Measurements from ENCODE around the gene DNAI4. TPM values are rescaled to one million over a fixed set of nuclear protein-coding genes. Genes with fewer than 3 reads are reported as not detected.

The DNAI4 gene
- total RNA-seq, 4 donors from 2014 or later: 13.5 to 23.6 (median 17.2) TPM

DNA sequence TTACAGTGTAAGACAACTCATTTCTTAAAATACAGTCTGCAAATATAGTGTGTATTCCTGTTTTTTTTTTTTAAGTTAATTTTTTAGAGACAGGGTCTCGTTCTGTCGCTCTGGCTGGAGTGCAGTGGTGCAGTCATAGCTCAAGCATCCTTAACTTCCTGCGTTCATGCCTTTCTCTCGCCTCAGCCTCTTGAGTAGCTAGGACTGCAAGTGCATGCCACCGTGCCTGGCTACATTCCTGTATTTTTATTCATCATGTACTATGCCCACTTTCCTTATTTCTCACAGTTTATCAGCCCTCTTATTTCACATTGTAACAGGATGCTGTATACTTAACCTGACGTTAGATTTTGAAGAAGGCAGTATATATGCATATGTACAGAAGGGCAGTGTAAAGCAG, 26.9 kb upstream of the DNAI4 start:
- H3K9me3 ChIP-seq: no peaks in the 10 kb centered on the region
- H3K4me3 ChIP-seq: no peak overlapping the region
- TF ChIP-seq CTCF (IDR thresholded peaks at IDR 0.05) (no peak), POLR2A (IDR thresholded peaks at IDR 0.05) (no peak), EP300 (IDR thresholded peaks at IDR 0.05) (no peak)
- no peaks in the 10 kb centered on the region for H3K27me3 ChIP-seq
- peaks cover 0 to 77% (median 0%) of the 10 kb centered on the region in 3 donors for H3K36me3 ChIP-seq
- peaks cover 0 to 13% (median 0%) of the 10 kb centered on the region in 4 donors for H3K4me1 ChIP-seq
- 94 to 96% methylated on average over 6 of the region's 6 CpGs for whole genome bisulfite sequencing, 2 donors
- no peak overlapping the region for H3K27ac ChIP-seq
- DNase-seq (ENCODE audit: low spot score in 2 of 2): no peak

DNA sequence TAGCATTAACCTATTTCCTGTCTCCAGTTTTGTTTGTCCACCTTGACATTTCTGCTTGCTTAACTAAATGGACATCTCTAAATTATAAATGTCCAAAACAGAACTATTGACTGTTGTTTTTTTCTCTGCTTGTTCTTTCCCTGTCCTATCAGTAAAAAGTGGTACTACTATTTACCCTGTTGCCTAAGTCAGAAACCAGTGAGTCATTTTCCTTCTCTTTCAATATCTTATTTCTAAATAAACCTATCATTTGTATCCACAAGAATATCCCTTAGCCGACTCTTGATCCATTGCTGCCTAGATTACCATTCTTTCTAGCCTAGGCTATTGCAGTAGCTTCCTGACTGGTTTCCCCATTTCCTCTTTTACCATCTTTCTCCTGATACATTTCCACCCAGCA, 22.6 kb upstream of the DNAI4 start:
- peaks cover 0 to 37% (median 3%) of the 10 kb centered on the region in 4 donors for H3K4me1 ChIP-seq
- peaks cover 0 to 49% (median 0%) of the 10 kb centered on the region in 3 donors for H3K36me3 ChIP-seq
- WGBS, 2 donors: 87 to 92% methylated on average over 1 of the region's 1 CpG
- DNase-seq (ENCODE audit: low spot score in 2 of 2): no peak
- H3K9me3 ChIP-seq: no peaks in the 10 kb centered on the region
- TF ChIP-seq CTCF (IDR thresholded peaks at IDR 0.05): no peak
- no peaks in the 10 kb centered on the region for H3K27me3 ChIP-seq
- H3K27ac ChIP-seq: no peak overlapping the region
- no peak overlapping the region for H3K4me3 ChIP-seq

DNA sequence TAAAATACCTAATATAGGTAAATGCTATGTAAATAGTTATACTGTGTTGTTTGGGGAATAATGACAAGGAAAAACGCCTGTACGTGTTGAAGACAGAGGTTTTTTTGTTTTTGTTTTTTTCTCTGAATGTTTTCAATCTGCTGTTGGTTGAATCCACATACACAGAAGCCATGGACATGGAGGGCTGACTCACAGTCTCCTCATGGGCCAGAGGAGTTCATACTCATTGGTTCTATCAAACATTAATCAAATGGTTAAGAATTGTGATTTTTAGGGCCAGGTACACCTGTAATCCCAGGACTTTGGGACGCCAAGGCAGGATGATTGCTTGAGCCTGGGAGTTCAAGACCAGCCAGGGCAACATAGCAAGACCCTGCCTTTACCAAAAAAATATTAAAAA, 20.7 kb upstream of the DNAI4 start:
- 73 to 74% methylated on average over 3 of the region's 3 CpGs for WGBS, 2 donors
- peak overlapping the region in 2 of 4 donors; percentile 61 to 83 for H3K27ac ChIP-seq

DNA sequence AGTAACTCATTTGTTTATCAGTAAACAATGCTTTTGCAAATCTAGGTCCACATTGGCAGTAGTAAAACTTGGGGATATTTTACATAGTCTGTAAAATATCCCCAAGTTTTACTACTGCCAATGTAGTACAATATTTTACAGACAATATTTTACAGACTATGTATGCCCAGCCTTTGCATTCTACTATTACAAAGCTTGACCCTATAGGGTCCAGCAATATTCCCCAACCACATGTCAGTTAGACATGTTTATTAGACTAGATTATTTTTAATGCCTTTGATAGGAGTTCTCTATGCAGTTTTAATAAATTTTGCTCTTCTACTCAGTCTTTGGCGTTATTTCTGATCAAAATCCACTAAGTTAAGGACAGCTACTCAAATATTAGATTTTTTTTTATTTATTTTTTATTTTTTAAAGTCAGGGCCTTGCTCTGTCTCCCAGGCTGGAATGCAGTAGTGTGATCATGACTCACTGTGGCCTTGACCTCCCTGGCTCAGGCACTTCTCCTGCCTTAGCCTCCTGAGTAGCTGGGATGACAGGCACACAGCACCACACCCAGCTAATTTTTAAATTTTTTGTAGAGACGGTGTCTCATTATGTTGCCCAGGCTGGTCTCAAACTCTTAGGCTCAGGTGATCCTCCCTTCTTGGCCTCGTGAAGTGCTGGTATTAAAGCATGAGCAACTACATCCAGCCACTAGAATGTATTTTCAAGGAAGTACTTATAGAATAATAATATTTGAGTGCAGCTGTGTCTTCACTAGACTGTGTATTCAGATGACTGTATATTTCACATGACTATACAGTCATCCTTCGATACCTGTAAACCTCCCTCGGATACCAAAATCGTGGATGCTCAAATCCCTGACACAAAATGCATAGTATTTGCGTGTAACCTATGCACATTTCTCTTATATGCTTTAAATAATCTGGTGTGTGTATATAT, 19.9 kb upstream of the DNAI4 start:
- peak overlapping the region in 3 of 4 donors; percentile 11 to 83 (median 61) for H3K27ac ChIP-seq
- WGBS, 2 donors: 88 to 89% methylated on average over 7 of the region's 7 CpGs
- peak in 1 of 2 donors; percentile 28 for TF ChIP-seq EP300 (IDR thresholded peaks at IDR 0.05)
- no peak for TF ChIP-seq CTCF (IDR thresholded peaks at IDR 0.05)
- TF ChIP-seq POLR2A (IDR thresholded peaks at IDR 0.05): no peak
- H3K4me3 ChIP-seq: no peak overlapping the region
- DNase-seq (ENCODE audit: low spot score in 2 of 2): peak in 1 of 2 donors; percentile 59
- H3K4me1 ChIP-seq: peaks cover 0 to 56% (median 3%) of the 10 kb centered on the region in 4 donors
- H3K36me3 ChIP-seq: peaks cover 0 to 31% (median 0%) of the 10 kb centered on the region in 3 donors
- no peaks in the 10 kb centered on the region for H3K27me3 ChIP-seq
- H3K9me3 ChIP-seq: no peaks in the 10 kb centered on the region

More for the DNA sequence above, 20.7 kb upstream of the DNAI4 start:
- DNase-seq (ENCODE audit: low spot score in 2 of 2): no peak
- no peak overlapping the region for H3K4me3 ChIP-seq
- peaks cover 0 to 49% (median 3%) of the 10 kb centered on the region in 4 donors for H3K4me1 ChIP-seq
- H3K27me3 ChIP-seq: no peaks in the 10 kb centered on the region
- no peak for TF ChIP-seq POLR2A (IDR thresholded peaks at IDR 0.05)
- no peak for TF ChIP-seq CTCF (IDR thresholded peaks at IDR 0.05)
- TF ChIP-seq EP300 (IDR thresholded peaks at IDR 0.05): no peak
- no peaks in the 10 kb centered on the region for H3K9me3 ChIP-seq
- H3K36me3 ChIP-seq: peaks cover 0 to 35% (median 0%) of the 10 kb centered on the region in 3 donors

DNA sequence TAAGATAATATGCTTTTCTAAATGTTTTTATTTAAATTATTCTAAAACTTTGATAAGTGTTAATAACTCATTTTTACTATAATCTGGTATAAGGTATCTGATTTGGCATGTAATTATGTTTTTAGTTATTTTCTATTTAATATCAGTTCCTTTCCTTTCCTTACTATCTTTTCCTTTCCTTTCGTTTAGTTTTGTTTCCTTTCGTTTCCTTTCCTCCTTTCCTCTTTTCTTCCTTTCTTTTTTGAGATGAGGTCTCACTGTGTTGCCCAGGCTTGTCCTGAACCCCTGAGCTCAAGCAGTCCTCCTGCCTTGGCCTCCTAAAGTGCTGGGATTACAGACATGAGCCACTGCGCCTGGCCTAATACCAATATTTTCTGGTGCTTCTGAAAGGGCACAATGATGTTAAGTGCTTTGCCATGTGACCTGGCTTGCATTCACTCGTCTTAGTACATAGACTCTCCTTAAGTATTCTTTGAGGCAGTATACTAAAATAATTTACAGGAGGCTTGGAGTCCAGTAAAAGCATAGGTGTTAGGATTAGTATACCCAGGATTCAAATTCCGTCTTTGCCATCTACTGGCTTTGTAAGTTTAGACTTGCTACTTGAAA, 18.8 kb upstream of the DNAI4 start:
- H3K27ac ChIP-seq: peak overlapping the region in 2 of 4 donors; percentile 61 to 83
- DNase-seq (ENCODE audit: low spot score in 2 of 2): no peak
- H3K27me3 ChIP-seq: no peaks in the 10 kb centered on the region
- peaks cover 0 to 65% (median 3%) of the 10 kb centered on the region in 4 donors for H3K4me1 ChIP-seq
- WGBS, 2 donors: 75 to 78% methylated on average over 5 of the region's 5 CpGs
- H3K36me3 ChIP-seq: peaks cover 0 to 26% (median 0%) of the 10 kb centered on the region in 3 donors
- TF ChIP-seq POLR2A (IDR thresholded peaks at IDR 0.05) (no peak), EP300 (IDR thresholded peaks at IDR 0.05) (no peak), CTCF (IDR thresholded peaks at IDR 0.05) (no peak)
- H3K4me3 ChIP-seq: no peak overlapping the region
- no peaks in the 10 kb centered on the region for H3K9me3 ChIP-seq

Measured in tibial nerve (tissue), 4 donors.